ENCODE results near the gene TMEM231. TPM values are rescaled to one million over a fixed set of nuclear protein-coding genes. Genes with fewer than 3 reads are reported as not detected.
"Not testable (repeated sequence)": the region's sequence is repeated elsewhere in the genome, so short reads cannot be mapped to it uniquely, and the experiment has no call there.

The TMEM231 gene
- total and polyA plus RNA-seq, 10 donors = 2.2 to 6.7 (median 3.4) TPM

DNA sequence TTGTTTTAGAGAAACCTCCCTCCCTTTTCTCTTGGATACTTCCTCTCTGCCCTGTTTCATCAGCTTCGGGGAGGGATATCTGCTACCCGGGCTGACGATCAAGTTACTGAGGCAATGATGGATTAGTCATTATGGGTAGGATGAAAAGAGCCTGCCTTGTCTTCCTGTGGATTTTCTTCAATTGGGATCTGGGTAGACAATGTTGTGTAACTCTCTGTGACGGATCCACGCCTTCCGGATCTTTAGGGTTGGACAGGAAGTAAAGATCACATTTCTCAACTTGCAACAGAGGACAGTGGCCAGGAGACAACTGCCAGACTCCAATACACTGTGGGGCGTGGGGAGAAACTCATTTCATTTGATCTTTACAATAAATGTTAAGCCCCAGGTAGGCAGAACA, 49.5 kb downstream of the TMEM231 start:
- Histone ChIP-seq H3K4me3 (no peak overlapping the region), H3K27ac (peak overlapping the region in 4 of 8 donors; percentile 25 to 56 (median 35)), H3K27me3 (replicated peaks in 1 of 7) (peaks cover 0 to 6% (median 0%) of the 10 kb centered on the region in 7 donors), H3K9me3 (no peaks in the 10 kb centered on the region), H3K4me1 (peaks cover 0 to 13% (median 4%) of the 10 kb centered on the region in 6 donors), H3K36me3 (no peaks in the 10 kb centered on the region)
- TF ChIP-seq, protein P1, sequence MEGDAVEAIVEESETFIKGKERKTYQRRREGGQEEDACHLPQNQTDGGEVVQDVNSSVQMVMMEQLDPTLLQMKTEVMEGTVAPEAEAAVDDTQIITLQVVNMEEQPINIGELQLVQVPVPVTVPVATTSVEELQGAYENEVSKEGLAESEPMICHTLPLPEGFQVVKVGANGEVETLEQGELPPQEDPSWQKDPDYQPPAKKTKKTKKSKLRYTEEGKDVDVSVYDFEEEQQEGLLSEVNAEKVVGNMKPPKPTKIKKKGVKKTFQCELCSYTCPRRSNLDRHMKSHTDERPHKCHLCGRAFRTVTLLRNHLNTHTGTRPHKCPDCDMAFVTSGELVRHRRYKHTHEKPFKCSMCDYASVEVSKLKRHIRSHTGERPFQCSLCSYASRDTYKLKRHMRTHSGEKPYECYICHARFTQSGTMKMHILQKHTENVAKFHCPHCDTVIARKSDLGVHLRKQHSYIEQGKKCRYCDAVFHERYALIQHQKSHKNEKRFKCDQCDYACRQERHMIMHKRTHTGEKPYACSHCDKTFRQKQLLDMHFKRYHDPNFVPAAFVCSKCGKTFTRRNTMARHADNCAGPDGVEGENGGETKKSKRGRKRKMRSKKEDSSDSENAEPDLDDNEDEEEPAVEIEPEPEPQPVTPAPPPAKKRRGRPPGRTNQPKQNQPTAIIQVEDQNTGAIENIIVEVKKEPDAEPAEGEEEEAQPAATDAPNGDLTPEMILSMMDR (IDR thresholded peaks at IDR 0.05 in 8 of 11, conservative IDR thresholded peaks at IDR 0.05 in 3 of 11) = no peak
- TF ChIP-seq POLR2AphosphoS5 (IDR thresholded peaks at IDR 0.05) = peak in 1 of 3 donors; percentile 31
- DNase-seq = no peak
- intact Hi-C loops (cut with DNase I; ENCODE audit: low total_unique reads) = no loop called here
- WGBS, 5 donors = 10 to 47% (median 38%) methylated on average over 7 of the region's 7 CpGs

- intact Hi-C loops (cut with DNase I; ENCODE audit: low total_unique reads) = no loop called here
- H3K27me3 ChIP-seq (replicated peaks in 1 of 7) = peaks cover 0 to 6% (median 0%) of the 10 kb centered on the region in 7 donors
- H3K9me3 ChIP-seq = no peaks in the 10 kb centered on the region
- H3K27ac ChIP-seq = peak overlapping the region in 4 of 8 donors; percentile 25 to 56 (median 35)
- peaks cover 0 to 13% (median 4%) of the 10 kb centered on the region in 6 donors for H3K4me1 ChIP-seq
- no peak overlapping the region for H3K4me3 ChIP-seq
- no peak for DNase-seq
- TF ChIP-seq POLR2A (IDR thresholded peaks at IDR 0.05) (no peak), POLR2AphosphoS5 (IDR thresholded peaks at IDR 0.05) (no peak)
- TF ChIP-seq, protein P1 (IDR thresholded peaks at IDR 0.05 in 8 of 11, conservative IDR thresholded peaks at IDR 0.05 in 3 of 11) = no peak
- no peaks in the 10 kb centered on the region for H3K36me3 ChIP-seq
- 66 to 79% (median 71%) methylated on average over 3 of the region's 3 CpGs for WGBS, 5 donors
Measured at GRCh38 chr16:75506107-75506506, 49.9 kb downstream of the TMEM231 start.

GRCh38 chr16:75503801-75504200, 52.3 kb downstream of the TMEM231 start:
- Histone ChIP-seq H3K4me3 (no peak overlapping the region), H3K27me3 (replicated peaks in 1 of 7) (peaks cover 0 to 4% (median 0%) of the 10 kb centered on the region in 7 donors), H3K27ac (no peak overlapping the region), H3K9me3 (no peaks in the 10 kb centered on the region), H3K4me1 (peaks cover 0 to 13% (median 4%) of the 10 kb centered on the region in 6 donors), H3K36me3 (no peaks in the 10 kb centered on the region)
- intact Hi-C loops (cut with DNase I; ENCODE audit: low total_unique reads) = no loop called here
- DNase-seq = no peak
- TF ChIP-seq POLR2A (IDR thresholded peaks at IDR 0.05) (no peak), POLR2AphosphoS5 (IDR thresholded peaks at IDR 0.05) (no peak)
- TF ChIP-seq, protein P1 (IDR thresholded peaks at IDR 0.05 in 8 of 11, conservative IDR thresholded peaks at IDR 0.05 in 3 of 11) = no peak
- WGBS, 5 donors = 88 to 95% (median 91%) methylated on average over 1 of the region's 1 CpG

DNA sequence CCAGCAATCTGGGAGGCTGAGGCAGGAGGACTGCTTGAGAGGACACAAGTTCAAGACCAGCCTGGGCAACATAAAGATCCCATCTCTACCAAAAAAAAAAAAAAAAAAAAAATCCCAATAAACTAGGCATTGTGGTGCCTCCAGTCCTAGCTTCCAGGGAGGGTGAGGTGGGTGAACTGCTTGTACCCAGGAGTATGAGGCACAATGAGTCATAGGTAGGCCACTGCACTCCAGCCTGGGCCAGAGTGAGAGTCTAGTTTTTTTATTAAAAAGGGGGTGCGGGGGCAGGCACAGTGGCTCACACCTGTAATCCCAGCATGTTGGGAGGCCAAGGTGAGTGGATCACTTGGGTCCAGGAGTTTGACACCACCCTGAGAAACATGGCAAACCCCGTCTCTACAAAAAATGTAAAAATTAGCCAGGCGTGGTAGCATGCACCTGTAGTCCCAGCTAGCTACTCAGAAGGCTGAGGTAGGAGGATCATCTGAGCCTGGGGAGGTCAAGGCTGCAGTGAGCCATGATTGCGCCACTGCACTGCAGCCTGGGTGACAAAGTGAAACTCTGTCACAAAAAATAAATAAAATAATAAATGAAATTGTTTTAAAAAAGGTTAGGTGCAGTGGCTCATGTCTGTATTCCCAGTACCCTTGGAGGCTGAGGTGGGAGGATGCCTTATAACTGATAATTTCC, 53.0 kb downstream of the TMEM231 start:
- no peaks in the 10 kb centered on the region for H3K9me3 ChIP-seq

DNA sequence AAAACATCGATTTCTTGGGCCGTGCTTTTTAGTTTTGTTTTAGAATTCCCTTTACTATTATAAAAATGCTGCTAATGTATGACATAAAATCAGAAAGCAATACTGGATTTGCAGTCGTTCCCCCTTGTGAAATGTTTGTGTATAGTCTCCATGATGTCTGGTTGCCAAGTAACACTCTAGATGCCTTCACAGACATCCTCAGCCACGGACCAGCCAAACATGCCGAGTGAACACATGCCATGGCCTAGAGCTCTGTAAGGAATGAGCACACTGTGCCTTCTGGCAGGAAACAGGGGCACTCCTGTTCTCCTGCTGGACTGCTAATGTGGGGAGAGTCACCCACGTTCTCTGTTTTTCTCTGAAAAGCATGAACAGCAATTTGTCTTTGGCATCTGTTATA, 54.2 kb downstream of the TMEM231 start:
- H3K4me3 ChIP-seq; H3K36me3 ChIP-seq; H3K27me3 ChIP-seq (replicated peaks in 1 of 7); H3K27ac ChIP-seq; DNase-seq; intact Hi-C loops (cut with DNase I; ENCODE audit: low total_unique reads); H3K9me3 ChIP-seq: not testable (repeated sequence)
- 61 to 75% (median 69%) methylated on average over 6 of the region's 6 CpGs for WGBS, 5 donors
- H3K4me1 ChIP-seq = peaks cover 0 to 17% (median 3%) of the 10 kb centered on the region in 6 donors

More for the DNA sequence above, 53.0 kb downstream of the TMEM231 start:
- intact Hi-C loops (cut with DNase I; ENCODE audit: low total_unique reads) = no loop called here
- H3K27ac ChIP-seq = no peak overlapping the region
- peaks cover 0 to 18% (median 4%) of the 10 kb centered on the region in 6 donors for H3K4me1 ChIP-seq
- TF ChIP-seq, protein P1 (IDR thresholded peaks at IDR 0.05 in 8 of 11, conservative IDR thresholded peaks at IDR 0.05 in 3 of 11) = no peak
- H3K36me3 ChIP-seq = no peaks in the 10 kb centered on the region
- DNase-seq = no peak
- H3K27me3 ChIP-seq (replicated peaks in 1 of 7) = peaks cover 0 to 5% (median 0%) of the 10 kb centered on the region in 7 donors
- H3K4me3 ChIP-seq = no peak overlapping the region
- WGBS, 5 donors = 87 to 93% (median 92%) methylated on average over 4 of the region's 4 CpGs

All from spleen (tissue), 11 donors.